ENCODE results near the gene TBC1D32.

Gene TBC1D32

GRCh38 chr6:121285041-121285440 is 49.2 kb downstream of the TBC1D32 start:
- Histone ChIP-seq H3K4me1 (ENCODE audit: control insufficient read depth, insufficient read depth, low read length, poor library complexity, severe bottlenecking) (no peaks in the 10 kb centered on the region), H3K36me3 (ENCODE audit: control insufficient read depth, insufficient read depth, low read length) (no peaks in the 10 kb centered on the region), H3K27ac (ENCODE audit: low read depth, low read length, severe bottlenecking) (no peak overlapping the region), H3K4me3 (ENCODE audit: extremely low read depth, insufficient read depth, low read length, poor library complexity, severe bottlenecking) (no peak overlapping the region), H3K9me3 (ENCODE audit: control insufficient read depth, low read length) (no peaks in the 10 kb centered on the region)
- 100% methylated on average over 1 of the region's 1 CpG; no CpG with 5 or more reads in 1 of the 2 experiments for WGBS, 2 experiments (ENCODE audit: insufficient coverage in 2 of 2)

GRCh38 chr6:121274666-121275295 is 59.5 kb downstream of the TBC1D32 start:
- no peaks in the 10 kb centered on the region for H3K4me1 ChIP-seq (ENCODE audit: control insufficient read depth, insufficient read depth, low read length, poor library complexity, severe bottlenecking)
- no peaks in the 10 kb centered on the region for H3K36me3 ChIP-seq (ENCODE audit: control insufficient read depth, insufficient read depth, low read length)
- H3K27ac ChIP-seq (ENCODE audit: low read depth, low read length, severe bottlenecking) = no peak overlapping the region
- 100% methylated on average over 2 of the region's 3 CpGs; no CpG with 5 or more reads in 1 of the 2 experiments for WGBS, 2 experiments (ENCODE audit: insufficient coverage in 2 of 2)
- H3K9me3 ChIP-seq (ENCODE audit: control insufficient read depth, low read length) = no peaks in the 10 kb centered on the region
- H3K4me3 ChIP-seq (ENCODE audit: extremely low read depth, insufficient read depth, low read length, poor library complexity, severe bottlenecking) = no peak overlapping the region

DNA sequence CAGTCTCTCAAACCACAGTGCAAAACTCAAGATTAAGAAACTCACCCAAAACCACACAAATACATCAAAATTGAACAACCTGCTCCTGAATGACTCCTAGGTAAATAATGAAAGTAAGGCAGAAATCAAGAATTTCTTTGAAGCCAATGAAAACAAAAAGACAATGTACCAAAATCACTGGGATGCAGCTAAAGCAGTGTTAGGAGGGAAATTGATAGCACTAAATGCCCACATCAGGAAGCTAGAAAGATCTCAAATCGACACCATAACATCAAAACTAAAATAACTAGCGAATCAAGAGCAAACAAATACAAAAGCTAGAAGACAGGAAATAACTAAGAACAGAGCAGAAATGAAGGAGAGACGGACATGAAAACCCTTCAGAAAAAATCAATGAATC is 70.5 kb downstream of the TBC1D32 start:
- Histone ChIP-seq H3K9me3 (ENCODE audit: control insufficient read depth, low read length) (peaks cover 11% of the 10 kb centered on the region), H3K36me3 (ENCODE audit: control insufficient read depth, insufficient read depth, low read length) (no peaks in the 10 kb centered on the region), H3K4me3 (ENCODE audit: extremely low read depth, insufficient read depth, low read length, poor library complexity, severe bottlenecking) (no peak overlapping the region), H3K4me1 (ENCODE audit: control insufficient read depth, insufficient read depth, low read length, poor library complexity, severe bottlenecking) (no peaks in the 10 kb centered on the region), H3K27ac (ENCODE audit: low read depth, low read length, severe bottlenecking) (no peak overlapping the region)
- no CpG with 5 or more reads among the region's 3 CpGs for WGBS, 2 experiments (ENCODE audit: insufficient coverage in 2 of 2)

GRCh38 chr6:121260651-121261102 is 73.6 kb downstream of the TBC1D32 start:
- WGBS, 2 experiments (ENCODE audit: insufficient coverage in 2 of 2) = 90 to 97% methylated on average over 7 to 8 of the region's 9 CpGs
- no peak overlapping the region for H3K27ac ChIP-seq (ENCODE audit: low read depth, low read length, severe bottlenecking)
- H3K9me3 ChIP-seq (ENCODE audit: control insufficient read depth, low read length) = peaks cover 4% of the 10 kb centered on the region
- no peaks in the 10 kb centered on the region for H3K4me1 ChIP-seq (ENCODE audit: control insufficient read depth, insufficient read depth, low read length, poor library complexity, severe bottlenecking)
- no peak overlapping the region for H3K4me3 ChIP-seq (ENCODE audit: extremely low read depth, insufficient read depth, low read length, poor library complexity, severe bottlenecking)
- no peaks in the 10 kb centered on the region for H3K36me3 ChIP-seq (ENCODE audit: control insufficient read depth, insufficient read depth, low read length)

DNA sequence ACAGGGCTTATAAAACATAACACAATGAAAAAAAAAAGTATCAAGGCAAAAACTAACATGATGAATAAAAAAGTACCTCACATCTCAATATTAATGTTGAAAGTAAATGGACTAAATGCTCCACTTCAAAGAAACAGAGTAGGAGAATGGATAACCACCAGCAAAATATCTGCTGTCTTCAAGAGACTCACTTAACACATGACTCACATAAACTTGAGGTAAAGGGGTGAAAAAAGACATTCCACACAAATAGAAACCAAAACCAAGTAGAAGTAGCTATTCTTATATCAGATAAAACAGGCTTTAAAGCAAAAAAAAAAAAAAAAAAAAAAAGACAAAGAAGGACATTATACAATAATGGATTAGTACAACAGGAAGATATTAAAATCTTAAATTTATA is 86.9 kb downstream of the TBC1D32 start:
- Histone ChIP-seq H3K4me1 (ENCODE audit: control insufficient read depth, insufficient read depth, low read length, poor library complexity, severe bottlenecking) (no peaks in the 10 kb centered on the region), H3K4me3 (ENCODE audit: extremely low read depth, insufficient read depth, low read length, poor library complexity, severe bottlenecking) (no peak overlapping the region), H3K9me3 (ENCODE audit: control insufficient read depth, low read length) (no peaks in the 10 kb centered on the region), H3K27ac (ENCODE audit: low read depth, low read length, severe bottlenecking) (no peak overlapping the region), H3K36me3 (ENCODE audit: control insufficient read depth, insufficient read depth, low read length) (no peaks in the 10 kb centered on the region)

DNA sequence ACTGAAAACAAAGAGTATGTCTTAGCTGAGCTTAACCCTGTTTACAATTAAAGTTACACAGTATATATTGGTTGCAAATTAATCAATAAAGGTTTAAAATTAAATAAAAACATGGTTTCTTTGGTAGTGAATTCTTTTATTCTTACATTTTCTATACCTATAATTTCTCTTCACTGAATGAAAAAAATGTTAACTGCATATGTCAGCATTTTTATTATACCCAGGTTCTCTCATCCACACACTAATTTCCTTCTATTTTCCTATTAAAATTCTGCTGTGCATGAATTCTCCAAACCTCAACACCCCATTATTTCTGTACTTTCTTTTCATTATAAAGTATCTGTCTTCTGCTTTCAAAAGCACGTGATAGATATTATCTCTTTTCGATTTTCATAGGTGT is 91.9 kb downstream of the TBC1D32 start:
- no peak overlapping the region for H3K4me3 ChIP-seq (ENCODE audit: extremely low read depth, insufficient read depth, low read length, poor library complexity, severe bottlenecking)
- no CpG with 5 or more reads among the region's 2 CpGs for WGBS, 2 experiments (ENCODE audit: insufficient coverage in 2 of 2)
- no peak overlapping the region for H3K27ac ChIP-seq (ENCODE audit: low read depth, low read length, severe bottlenecking)
- H3K9me3 ChIP-seq (ENCODE audit: control insufficient read depth, low read length) = no peaks in the 10 kb centered on the region
- H3K36me3 ChIP-seq (ENCODE audit: control insufficient read depth, insufficient read depth, low read length) = no peaks in the 10 kb centered on the region
- no peaks in the 10 kb centered on the region for H3K4me1 ChIP-seq (ENCODE audit: control insufficient read depth, insufficient read depth, low read length, poor library complexity, severe bottlenecking)

DNA sequence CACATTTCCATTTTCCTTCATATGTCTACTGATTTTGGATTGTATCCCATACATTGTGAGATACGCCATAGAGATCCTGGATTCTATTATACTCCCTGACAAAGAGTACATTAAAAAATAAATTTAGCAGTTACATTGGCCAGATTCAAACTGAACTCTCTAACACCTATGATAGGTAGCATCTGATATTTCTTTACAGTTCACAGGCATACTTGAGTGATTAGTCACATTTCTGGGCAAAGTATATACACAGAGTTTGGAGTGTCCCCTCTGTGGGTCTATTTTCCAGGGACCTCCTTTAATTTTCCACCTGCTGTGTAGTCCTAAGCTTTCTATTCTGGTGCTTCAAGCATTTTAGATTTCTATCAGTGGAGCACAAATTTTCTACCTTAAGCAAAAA is 96.4 kb downstream of the TBC1D32 start:
- Histone ChIP-seq H3K4me3 (ENCODE audit: extremely low read depth, insufficient read depth, low read length, poor library complexity, severe bottlenecking) (no peak overlapping the region), H3K27ac (ENCODE audit: low read depth, low read length, severe bottlenecking) (no peak overlapping the region), H3K9me3 (ENCODE audit: control insufficient read depth, low read length) (no peaks in the 10 kb centered on the region), H3K4me1 (ENCODE audit: control insufficient read depth, insufficient read depth, low read length, poor library complexity, severe bottlenecking) (no peaks in the 10 kb centered on the region), H3K36me3 (ENCODE audit: control insufficient read depth, insufficient read depth, low read length) (no peaks in the 10 kb centered on the region)
- WGBS, 2 experiments (ENCODE audit: insufficient coverage in 2 of 2) = 80 to 100% methylated on average over 1 of the region's 1 CpG

- no peak overlapping the region for H3K27ac ChIP-seq (ENCODE audit: low read depth, low read length, severe bottlenecking)
- H3K4me1 ChIP-seq (ENCODE audit: control insufficient read depth, insufficient read depth, low read length, poor library complexity, severe bottlenecking) = no peaks in the 10 kb centered on the region
- no peaks in the 10 kb centered on the region for H3K36me3 ChIP-seq (ENCODE audit: control insufficient read depth, insufficient read depth, low read length)
- no peak overlapping the region for H3K4me3 ChIP-seq (ENCODE audit: extremely low read depth, insufficient read depth, low read length, poor library complexity, severe bottlenecking)
- H3K9me3 ChIP-seq (ENCODE audit: control insufficient read depth, low read length) = no peaks in the 10 kb centered on the region
Observed at GRCh38 chr6:121236984-121237383, 97.3 kb downstream of the TBC1D32 start.

- WGBS, 2 experiments (ENCODE audit: insufficient coverage in 2 of 2) = 88 to 100% methylated on average over 2 of the region's 3 CpGs
- no peak overlapping the region for H3K4me3 ChIP-seq (ENCODE audit: extremely low read depth, insufficient read depth, low read length, poor library complexity, severe bottlenecking)
- H3K9me3 ChIP-seq (ENCODE audit: control insufficient read depth, low read length) = no peaks in the 10 kb centered on the region
- no peak overlapping the region for H3K27ac ChIP-seq (ENCODE audit: low read depth, low read length, severe bottlenecking)
- H3K36me3 ChIP-seq (ENCODE audit: control insufficient read depth, insufficient read depth, low read length) = no peaks in the 10 kb centered on the region
- no peaks in the 10 kb centered on the region for H3K4me1 ChIP-seq (ENCODE audit: control insufficient read depth, insufficient read depth, low read length, poor library complexity, severe bottlenecking)
Observed at GRCh38 chr6:121235386-121235785, 98.9 kb downstream of the TBC1D32 start.

GRCh38 chr6:121223930-121224329 is 110.3 kb downstream of the TBC1D32 start:
- Histone ChIP-seq H3K27ac (ENCODE audit: low read depth, low read length, severe bottlenecking) (no peak overlapping the region), H3K9me3 (ENCODE audit: control insufficient read depth, low read length) (no peaks in the 10 kb centered on the region), H3K4me3 (ENCODE audit: extremely low read depth, insufficient read depth, low read length, poor library complexity, severe bottlenecking) (no peak overlapping the region), H3K36me3 (ENCODE audit: control insufficient read depth, insufficient read depth, low read length) (no peaks in the 10 kb centered on the region), H3K4me1 (ENCODE audit: control insufficient read depth, insufficient read depth, low read length, poor library complexity, severe bottlenecking) (no peaks in the 10 kb centered on the region)
- WGBS, 2 experiments (ENCODE audit: insufficient coverage in 2 of 2) = 86 to 91% methylated on average over 2 of the region's 2 CpGs

GRCh38 chr6:121223212-121223611 is 111.1 kb downstream of the TBC1D32 start:
- no peaks in the 10 kb centered on the region for H3K36me3 ChIP-seq (ENCODE audit: control insufficient read depth, insufficient read depth, low read length)
- no peaks in the 10 kb centered on the region for H3K4me1 ChIP-seq (ENCODE audit: control insufficient read depth, insufficient read depth, low read length, poor library complexity, severe bottlenecking)
- no CpG with 5 or more reads among the region's 2 CpGs for WGBS, 2 experiments (ENCODE audit: insufficient coverage in 2 of 2)
- H3K27ac ChIP-seq (ENCODE audit: low read depth, low read length, severe bottlenecking) = no peak overlapping the region
- no peak overlapping the region for H3K4me3 ChIP-seq (ENCODE audit: extremely low read depth, insufficient read depth, low read length, poor library complexity, severe bottlenecking)
- no peaks in the 10 kb centered on the region for H3K9me3 ChIP-seq (ENCODE audit: control insufficient read depth, low read length)
